Testis (tissue), 3 donors: ENCODE results near the gene TET1. TPM values are rescaled to one million over a fixed set of nuclear protein-coding genes. Genes with fewer than 3 reads are reported as not detected.
"Not testable (repeated sequence)": the region's sequence is repeated elsewhere in the genome, so short reads cannot be mapped to it uniquely, and the experiment has no call there.

Source experiments
- DNase-seq: peaks from one replicate; pipeline ENCODE4 v3.0.0-alpha.2; 2019
- H3K27ac ChIP-seq, 2 donors: fragments of 200-600 bp; sonication (generic); one replicate each; pipeline ENCODE4 v1.5.1; 2019
- H3K27me3 ChIP-seq: fragments of 200-600 bp; sonication (generic); one replicate; pipeline ENCODE4 v1.5.1; 2019
- H3K36me3 ChIP-seq: fragments of 200-600 bp; sonication (generic); one replicate; pipeline ENCODE4 v1.5.1; 2017; ENCODE audit warnings: low read depth; ENCODE audit errors: missing control alignments
- H3K4me1 ChIP-seq: fragments of 200-600 bp; sonication (generic); one replicate; pipeline ENCODE4 v1.5.1; 2019
- H3K4me3 ChIP-seq, 2 donors: fragments of 200-600 bp; sonication (generic); one replicate each; pipeline ENCODE4 v1.5.1; 2017 to 2019
- H3K9me3 ChIP-seq: fragments of 200-600 bp; sonication (generic); one replicate; pipeline ENCODE4 v1.5.1; 2017
- POLR2A ChIP-seq: fragments of 450-650 bp; IDR thresholded peaks from one replicate; pipeline ENCODE4 v1.6.1; 2017; ENCODE audit warnings: antibody characterized with exemption, mild to moderate bottlenecking, moderate library complexity
- WGBS, 2 donors: methylation state at CpG; one replicate each; pipeline ENCODE4 v1.1.5; 2018; 5-methylcytosine and 5-hydroxymethylcytosine counted together
- intact Hi-C: fragments of 100-400 bp; cut with DNase I; formaldehyde crosslinking; loops from one replicate; pipeline ENCODE4 v1.15.1; 2023; ENCODE audit warnings: low total_unique reads
- polyA plus RNA-seq: library from polyadenylated mRNA; stranded (reverse); fragments of 350-450 nt; fragmentation: Illumina TruSeq; extraction: RNeasy Lipid Tissue Mini Kit (QIAGEN cat#74804); gene quantifications from one replicate; pipeline ENCODE4 v1.2.3, GENCODE V29; 2014; ENCODE audit warnings: low read depth, low replicate concordance; ENCODE audit not compliant: insufficient read depth
- total RNA-seq, 2 donors: library from RNA; depleted of rRNA; stranded (reverse); fragments of >200 nt; gene quantifications; one replicate each; pipeline ENCODE4 v1.2.3, GENCODE V29; 2016
- TF ChIP-seq, protein P1 (sequence below), 3 experiments: fragments of 450-650 bp in 2 of 3; fragments of 200-600 bp in 1 of 3; sonication (generic) in 1 of 3; IDR thresholded peaks; one replicate each; pipeline ENCODE4 v1.5.1; 2016 to 2019; ENCODE audit warnings: antibody characterized with exemption in 3 of 3, mild to moderate bottlenecking in 2 of 3, moderate library complexity in 1 of 3

Gene TET1
- total and polyA plus RNA-seq, 3 donors from 2014 or later = 0.40 to 3.8 (median 3.2) TPM

DNA sequence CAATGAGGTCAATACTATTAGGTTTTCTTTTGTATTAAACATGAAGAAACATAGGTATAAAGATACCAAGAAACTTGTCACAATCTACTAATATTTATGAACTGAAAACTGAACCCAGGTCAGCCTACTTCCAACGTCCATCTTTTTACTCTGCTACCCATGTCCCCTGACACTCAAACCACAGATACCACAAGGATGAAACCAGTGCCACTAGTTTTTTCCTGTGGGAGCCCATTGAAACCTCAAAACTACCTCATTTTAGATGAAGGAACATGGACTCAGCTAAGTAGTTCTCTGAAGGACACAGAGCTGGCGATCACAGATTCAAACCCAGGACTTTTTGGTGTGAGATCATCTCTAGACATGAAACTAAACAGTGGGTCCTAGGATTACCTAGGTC is 6.8 kb downstream of the TET1 start:
- Histone ChIP-seq H3K27ac (no peak overlapping the region), H3K9me3 (no peaks in the 10 kb centered on the region)
- 62 to 73% methylated on average over 2 of the region's 2 CpGs for WGBS, 2 donors

DNA sequence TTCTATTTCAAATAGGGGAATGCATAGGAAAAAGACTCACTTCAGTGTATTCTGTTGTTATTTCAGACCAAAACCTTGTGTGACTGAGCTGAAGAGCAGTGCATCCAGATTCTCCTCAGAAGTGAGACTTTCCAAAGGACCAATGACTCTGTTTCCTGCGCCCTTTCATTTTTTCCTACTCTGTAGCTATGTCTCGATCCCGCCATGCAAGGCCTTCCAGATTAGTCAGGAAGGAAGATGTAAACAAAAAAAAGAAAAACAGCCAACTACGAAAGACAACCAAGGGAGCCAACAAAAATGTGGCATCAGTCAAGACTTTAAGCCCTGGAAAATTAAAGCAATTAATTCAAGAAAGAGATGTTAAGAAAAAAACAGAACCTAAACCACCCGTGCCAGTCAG is 12.0 kb downstream of the TET1 start:
- Histone ChIP-seq H3K27ac (no peak overlapping the region), H3K9me3 (no peaks in the 10 kb centered on the region), H3K27me3 (no peaks in the 10 kb centered on the region), H3K36me3 (no peaks in the 10 kb centered on the region), H3K4me1 (no peaks in the 10 kb centered on the region), H3K4me3 (no peak overlapping the region)
- 66 to 87% methylated on average over 5 of the region's 5 CpGs for WGBS, 2 donors
- intact Hi-C loops = no loop called here
- TF ChIP-seq, protein P1, sequence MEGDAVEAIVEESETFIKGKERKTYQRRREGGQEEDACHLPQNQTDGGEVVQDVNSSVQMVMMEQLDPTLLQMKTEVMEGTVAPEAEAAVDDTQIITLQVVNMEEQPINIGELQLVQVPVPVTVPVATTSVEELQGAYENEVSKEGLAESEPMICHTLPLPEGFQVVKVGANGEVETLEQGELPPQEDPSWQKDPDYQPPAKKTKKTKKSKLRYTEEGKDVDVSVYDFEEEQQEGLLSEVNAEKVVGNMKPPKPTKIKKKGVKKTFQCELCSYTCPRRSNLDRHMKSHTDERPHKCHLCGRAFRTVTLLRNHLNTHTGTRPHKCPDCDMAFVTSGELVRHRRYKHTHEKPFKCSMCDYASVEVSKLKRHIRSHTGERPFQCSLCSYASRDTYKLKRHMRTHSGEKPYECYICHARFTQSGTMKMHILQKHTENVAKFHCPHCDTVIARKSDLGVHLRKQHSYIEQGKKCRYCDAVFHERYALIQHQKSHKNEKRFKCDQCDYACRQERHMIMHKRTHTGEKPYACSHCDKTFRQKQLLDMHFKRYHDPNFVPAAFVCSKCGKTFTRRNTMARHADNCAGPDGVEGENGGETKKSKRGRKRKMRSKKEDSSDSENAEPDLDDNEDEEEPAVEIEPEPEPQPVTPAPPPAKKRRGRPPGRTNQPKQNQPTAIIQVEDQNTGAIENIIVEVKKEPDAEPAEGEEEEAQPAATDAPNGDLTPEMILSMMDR (IDR thresholded peaks at IDR 0.05) = no peak
- TF ChIP-seq POLR2A = no peak
- no peak for DNase-seq

More for the DNA sequence above, 6.8 kb downstream of the TET1 start:
- intact Hi-C loops = no loop called here
- Histone ChIP-seq H3K27me3 (no peaks in the 10 kb centered on the region), H3K4me1 (no peaks in the 10 kb centered on the region), H3K36me3 (no peaks in the 10 kb centered on the region), H3K4me3 (no peak overlapping the region)
- TF ChIP-seq POLR2A = no peak
- TF ChIP-seq, protein P1 (IDR thresholded peaks at IDR 0.05) = no peak
- no peak for DNase-seq

DNA sequence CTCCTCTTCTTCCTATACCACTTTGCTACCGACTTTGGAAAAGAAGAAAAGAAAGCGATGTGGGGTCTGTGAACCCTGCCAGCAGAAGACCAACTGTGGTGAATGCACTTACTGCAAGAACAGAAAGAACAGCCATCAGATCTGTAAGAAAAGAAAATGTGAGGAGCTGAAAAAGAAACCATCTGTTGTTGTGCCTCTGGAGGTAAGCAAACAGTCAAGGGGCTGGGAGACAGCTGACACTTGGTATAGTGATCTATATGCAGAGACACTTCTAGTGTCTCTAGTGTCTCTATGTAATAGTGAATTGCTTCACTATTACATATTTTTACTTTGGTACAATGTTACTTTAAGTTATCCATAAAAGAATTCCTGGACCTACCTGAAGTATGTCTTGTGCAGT is 13.9 kb downstream of the TET1 start:
- intact Hi-C loops = no loop called here
- no peak overlapping the region for H3K4me3 ChIP-seq
- peak overlapping the region in 1 of 2 donors; percentile 15 for H3K27ac ChIP-seq
- no peaks in the 10 kb centered on the region for H3K27me3 ChIP-seq
- TF ChIP-seq, protein P1 (IDR thresholded peaks at IDR 0.05) = no peak
- no peak for TF ChIP-seq POLR2A
- H3K36me3 ChIP-seq = no peaks in the 10 kb centered on the region
- 65 to 75% methylated on average over 2 of the region's 2 CpGs for WGBS, 2 donors
- H3K4me1 ChIP-seq = no peaks in the 10 kb centered on the region
- DNase-seq = no peak
- H3K9me3 ChIP-seq = no peaks in the 10 kb centered on the region

DNA sequence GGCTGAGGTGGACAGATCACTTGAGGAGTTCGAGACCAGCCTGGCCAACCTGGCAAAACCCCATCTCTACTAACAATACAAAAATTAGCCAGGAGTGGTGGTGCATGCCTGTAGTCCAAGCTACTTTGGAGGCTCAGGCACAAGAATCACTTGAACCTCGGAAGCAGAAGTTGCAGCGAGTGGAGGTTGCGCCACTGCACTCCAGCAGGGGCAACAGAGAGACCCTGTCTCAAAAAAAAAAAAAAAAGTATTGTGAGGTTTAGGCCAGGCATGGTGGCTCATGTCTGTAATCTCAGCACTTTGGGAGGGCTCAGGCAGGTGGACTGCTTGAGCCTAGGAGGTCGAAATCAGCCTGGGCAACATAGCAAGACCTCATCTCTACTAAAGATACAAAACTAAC is 16.0 kb downstream of the TET1 start:
- intact Hi-C loops = no loop called here
- peaks cover 6% of the 10 kb centered on the region for H3K4me1 ChIP-seq
- WGBS, 2 donors = 69 to 89% methylated on average over 5 of the region's 5 CpGs
- DNase-seq = no peak
- TF ChIP-seq POLR2A = no peak
- TF ChIP-seq, protein P1 (IDR thresholded peaks at IDR 0.05) = no peak
- no peak overlapping the region for H3K27ac ChIP-seq
- H3K9me3 ChIP-seq = no peaks in the 10 kb centered on the region
- H3K36me3 ChIP-seq = no peaks in the 10 kb centered on the region
- no peaks in the 10 kb centered on the region for H3K27me3 ChIP-seq
- H3K4me3 ChIP-seq = no peak overlapping the region

DNA sequence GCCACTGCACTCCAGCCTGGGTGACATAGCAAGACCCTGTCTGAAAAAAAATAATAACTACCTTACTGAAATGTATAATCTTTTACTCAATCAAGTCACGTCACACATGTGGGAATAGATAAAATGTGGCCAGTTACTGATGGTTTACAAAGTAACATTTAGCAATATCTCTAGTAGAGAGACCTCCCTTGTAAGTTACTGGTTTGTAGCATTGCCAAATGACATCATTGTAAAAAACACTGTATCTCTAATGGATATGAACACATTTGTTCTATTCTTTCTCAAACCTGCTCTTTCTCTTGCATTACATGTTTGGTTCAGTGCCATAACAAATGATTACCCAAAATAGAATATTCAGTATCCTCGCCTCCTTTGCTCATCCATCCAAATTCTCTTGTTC is 18.8 kb downstream of the TET1 start:
- Histone ChIP-seq H3K4me1 (peaks cover 6% of the 10 kb centered on the region), H3K9me3 (no peaks in the 10 kb centered on the region), H3K36me3 (no peaks in the 10 kb centered on the region), H3K27me3 (no peaks in the 10 kb centered on the region), H3K27ac (no peak overlapping the region), H3K4me3 (no peak overlapping the region)
- 53 to 54% methylated on average over 2 of the region's 2 CpGs for WGBS, 2 donors
- no peak for TF ChIP-seq POLR2A
- TF ChIP-seq, protein P1 (IDR thresholded peaks at IDR 0.05) = no peak
- DNase-seq = no peak
- intact Hi-C loops = no loop called here

DNA sequence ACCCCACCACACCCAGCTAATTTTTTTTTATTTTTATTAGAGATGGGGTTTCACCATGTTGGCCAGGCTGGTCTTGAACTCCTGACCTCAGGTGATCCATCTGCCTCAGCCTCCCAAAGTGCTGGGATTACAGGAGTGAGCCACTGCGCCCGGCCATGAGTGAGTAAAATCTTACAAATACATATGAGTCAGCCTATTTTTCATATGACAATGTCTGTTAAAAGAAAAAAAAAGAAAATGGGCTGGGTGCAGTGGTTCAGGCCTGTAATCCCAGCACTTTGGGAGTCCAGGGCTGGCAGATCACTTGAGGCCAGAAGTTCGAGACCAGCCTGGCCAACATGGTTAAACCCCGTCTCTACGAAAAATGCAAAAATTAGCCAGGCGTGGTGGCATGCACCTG is 24.1 kb downstream of the TET1 start:
- H3K27ac ChIP-seq, H3K36me3 ChIP-seq, H3K4me1 ChIP-seq, H3K27me3 ChIP-seq, intact Hi-C loops, DNase-seq, H3K9me3 ChIP-seq, H3K4me3 ChIP-seq: not testable (repeated sequence)
- 95 to 98% methylated on average over 6 of the region's 6 CpGs for WGBS, 2 donors
